Measurements from ENCODE around the gene ATP9A.

ATP9A gene

GRCh38 chr20:51812861-51813260 lies 44.7 kb upstream of the ATP9A start:
- Histone ChIP-seq H3K9me3 (ENCODE audit: insufficient read depth, low read depth, low read length) (no peaks in the 10 kb centered on the region), H3K23ac (ENCODE audit: low read length) (no peak overlapping the region), H2BK12ac (ENCODE audit: low read length) (no peak overlapping the region), H3K14ac (ENCODE audit: low read length) (no peak overlapping the region), H2AK5ac (ENCODE audit: low read length) (no peak overlapping the region), H3K27ac (ENCODE audit: low read depth, low read length) (no peak overlapping the region), H3K27me3 (ENCODE audit: insufficient read depth, low read length) (no peaks in the 10 kb centered on the region), H2AFZ (ENCODE audit: insufficient read depth, low read length, poor library complexity) (no peak overlapping the region), H3K4ac (ENCODE audit: low read depth, low read length) (no peak overlapping the region), H3K9ac (ENCODE audit: low read length) (no peak overlapping the region), H3K4me2 (ENCODE audit: low read length) (no peak overlapping the region), H2BK120ac (ENCODE audit: insufficient read depth, low read length, poor library complexity) (no peak overlapping the region), H3K18ac (ENCODE audit: low read length) (no peak overlapping the region), H3K79me2 (ENCODE audit: control insufficient read depth, insufficient read depth, low read length, poor library complexity) (no peaks in the 10 kb centered on the region), H4K12ac (ENCODE audit: low read depth, low read length) (no peak overlapping the region), H3K4me3 (ENCODE audit: low read depth, low read length) (no peak overlapping the region), H3K36me3 (ENCODE audit: control insufficient read depth in 1 of 2, insufficient read depth in 2 of 2, low read length in 2 of 2) (no peaks in the 10 kb centered on the region), H2BK5ac (ENCODE audit: low read depth, low read length, poor library complexity) (no peak overlapping the region), H3K79me1 (ENCODE audit: low read length) (no peaks in the 10 kb centered on the region), H4K91ac (ENCODE audit: low read depth, low read length) (no peak overlapping the region), H3K4me1 (ENCODE audit: control insufficient read depth in 1 of 2, insufficient read depth in 2 of 2, low read length in 2 of 2) (no peaks in the 10 kb centered on the region), H4K8ac (ENCODE audit: low read depth, low read length) (no peak overlapping the region)
- no CpG with 5 or more reads among the region's 4 CpGs for WGBS (ENCODE audit: extremely low coverage, insufficient coverage, insufficient read length)
- DNase-seq, result peak; percentile 68 to 85

GRCh38 chr20:51811514-51812128 lies 43.4 kb upstream of the ATP9A start:
- H4K8ac ChIP-seq (ENCODE audit: low read depth, low read length), result no peak overlapping the region
- no peak overlapping the region for H3K4me3 ChIP-seq (ENCODE audit: low read depth, low read length)
- DNase-seq, result no peak
- no peak overlapping the region for H4K12ac ChIP-seq (ENCODE audit: low read depth, low read length)
- no peak overlapping the region for H3K4me2 ChIP-seq (ENCODE audit: low read length)
- no peaks in the 10 kb centered on the region for H3K36me3 ChIP-seq (ENCODE audit: control insufficient read depth in 1 of 2, insufficient read depth in 2 of 2, low read length in 2 of 2)
- no CpG with 5 or more reads among the region's 8 CpGs for WGBS (ENCODE audit: extremely low coverage, insufficient coverage, insufficient read length)
- H3K23ac ChIP-seq (ENCODE audit: low read length), result no peak overlapping the region
- no peaks in the 10 kb centered on the region for H3K4me1 ChIP-seq (ENCODE audit: control insufficient read depth in 1 of 2, insufficient read depth in 2 of 2, low read length in 2 of 2)
- no peak overlapping the region for H3K14ac ChIP-seq (ENCODE audit: low read length)
- H4K91ac ChIP-seq (ENCODE audit: low read depth, low read length), result no peak overlapping the region
- no peak overlapping the region for H3K18ac ChIP-seq (ENCODE audit: low read length)
- no peak overlapping the region for H2AK5ac ChIP-seq (ENCODE audit: low read length)
- H3K27ac ChIP-seq (ENCODE audit: low read depth, low read length), result no peak overlapping the region
- H2AFZ ChIP-seq (ENCODE audit: insufficient read depth, low read length, poor library complexity), result no peak overlapping the region
- H3K79me2 ChIP-seq (ENCODE audit: control insufficient read depth, insufficient read depth, low read length, poor library complexity), result no peaks in the 10 kb centered on the region
- no peak overlapping the region for H3K4ac ChIP-seq (ENCODE audit: low read depth, low read length)
- H2BK12ac ChIP-seq (ENCODE audit: low read length), result no peak overlapping the region
- no peak overlapping the region for H3K9ac ChIP-seq (ENCODE audit: low read length)
- H2BK5ac ChIP-seq (ENCODE audit: low read depth, low read length, poor library complexity), result no peak overlapping the region
- no peaks in the 10 kb centered on the region for H3K9me3 ChIP-seq (ENCODE audit: insufficient read depth, low read depth, low read length)
- H3K27me3 ChIP-seq (ENCODE audit: insufficient read depth, low read length), result no peaks in the 10 kb centered on the region
- H2BK120ac ChIP-seq (ENCODE audit: insufficient read depth, low read length, poor library complexity), result no peak overlapping the region
- no peaks in the 10 kb centered on the region for H3K79me1 ChIP-seq (ENCODE audit: low read length)

GRCh38 chr20:51811042-51811355 lies 42.8 kb upstream of the ATP9A start:
- no peak overlapping the region for H3K4me2 ChIP-seq (ENCODE audit: low read length)
- no peak overlapping the region for H3K23ac ChIP-seq (ENCODE audit: low read length)
- WGBS (ENCODE audit: extremely low coverage, insufficient coverage, insufficient read length), result no CpG with 5 or more reads among the region's 3 CpGs

GRCh38 chr20:51810155-51811041 lies 42.2 kb upstream of the ATP9A start:
- no peak overlapping the region for H3K9ac ChIP-seq (ENCODE audit: low read length)
- no peaks in the 10 kb centered on the region for H3K4me1 ChIP-seq (ENCODE audit: control insufficient read depth in 1 of 2, insufficient read depth in 2 of 2, low read length in 2 of 2)
- no peak overlapping the region for H2AK5ac ChIP-seq (ENCODE audit: low read length)
- no peak overlapping the region for H2BK12ac ChIP-seq (ENCODE audit: low read length)
- H3K27ac ChIP-seq (ENCODE audit: low read depth, low read length), result no peak overlapping the region
- no peak overlapping the region for H3K4me2 ChIP-seq (ENCODE audit: low read length)
- no peak overlapping the region for H3K4ac ChIP-seq (ENCODE audit: low read depth, low read length)
- H3K4me3 ChIP-seq (ENCODE audit: low read depth, low read length), result no peak overlapping the region
- H3K18ac ChIP-seq (ENCODE audit: low read length), result no peak overlapping the region
- H3K79me2 ChIP-seq (ENCODE audit: control insufficient read depth, insufficient read depth, low read length, poor library complexity), result no peaks in the 10 kb centered on the region
- H2BK120ac ChIP-seq (ENCODE audit: insufficient read depth, low read length, poor library complexity), result no peak overlapping the region
- no peak overlapping the region for H3K23ac ChIP-seq (ENCODE audit: low read length)
- no peaks in the 10 kb centered on the region for H3K79me1 ChIP-seq (ENCODE audit: low read length)
- peak in 1 of 2 donors; percentile 34 for DNase-seq
- no peak overlapping the region for H2AFZ ChIP-seq (ENCODE audit: insufficient read depth, low read length, poor library complexity)
- H3K9me3 ChIP-seq (ENCODE audit: insufficient read depth, low read depth, low read length), result no peaks in the 10 kb centered on the region
- no peak overlapping the region for H4K8ac ChIP-seq (ENCODE audit: low read depth, low read length)
- no peaks in the 10 kb centered on the region for H3K27me3 ChIP-seq (ENCODE audit: insufficient read depth, low read length)
- H3K14ac ChIP-seq (ENCODE audit: low read length), result no peak overlapping the region
- H4K91ac ChIP-seq (ENCODE audit: low read depth, low read length), result no peak overlapping the region
- WGBS (ENCODE audit: extremely low coverage, insufficient coverage, insufficient read length), result 100% methylated on average over 2 of the region's 13 CpGs
- no peak overlapping the region for H4K12ac ChIP-seq (ENCODE audit: low read depth, low read length)
- H2BK5ac ChIP-seq (ENCODE audit: low read depth, low read length, poor library complexity), result no peak overlapping the region
- no peaks in the 10 kb centered on the region for H3K36me3 ChIP-seq (ENCODE audit: control insufficient read depth in 1 of 2, insufficient read depth in 2 of 2, low read length in 2 of 2)

More at GRCh38 chr20:51811042-51811355, 42.8 kb upstream of the ATP9A start:
- Histone ChIP-seq H2AFZ (ENCODE audit: insufficient read depth, low read length, poor library complexity) (no peak overlapping the region), H3K4me3 (ENCODE audit: low read depth, low read length) (no peak overlapping the region), H2BK120ac (ENCODE audit: insufficient read depth, low read length, poor library complexity) (no peak overlapping the region), H3K9me3 (ENCODE audit: insufficient read depth, low read depth, low read length) (no peaks in the 10 kb centered on the region), H2AK5ac (ENCODE audit: low read length) (no peak overlapping the region), H2BK12ac (ENCODE audit: low read length) (no peak overlapping the region), H4K8ac (ENCODE audit: low read depth, low read length) (no peak overlapping the region), H3K18ac (ENCODE audit: low read length) (no peak overlapping the region), H3K27me3 (ENCODE audit: insufficient read depth, low read length) (no peaks in the 10 kb centered on the region), H3K14ac (ENCODE audit: low read length) (no peak overlapping the region), H2BK5ac (ENCODE audit: low read depth, low read length, poor library complexity) (no peak overlapping the region), H3K9ac (ENCODE audit: low read length) (no peak overlapping the region), H4K12ac (ENCODE audit: low read depth, low read length) (no peak overlapping the region), H3K36me3 (ENCODE audit: control insufficient read depth in 1 of 2, insufficient read depth in 2 of 2, low read length in 2 of 2) (no peaks in the 10 kb centered on the region), H3K4me1 (ENCODE audit: control insufficient read depth in 1 of 2, insufficient read depth in 2 of 2, low read length in 2 of 2) (no peaks in the 10 kb centered on the region), H3K79me2 (ENCODE audit: control insufficient read depth, insufficient read depth, low read length, poor library complexity) (no peaks in the 10 kb centered on the region), H3K79me1 (ENCODE audit: low read length) (no peaks in the 10 kb centered on the region), H4K91ac (ENCODE audit: low read depth, low read length) (no peak overlapping the region), H3K27ac (ENCODE audit: low read depth, low read length) (no peak overlapping the region), H3K4ac (ENCODE audit: low read depth, low read length) (no peak overlapping the region)
- peak; percentile 51 to 81 for DNase-seq
